MCF 10A (cell line): Measurements from ENCODE around the gene GPLD1. TPM values are rescaled to one million over a fixed set of nuclear protein-coding genes. Genes with fewer than 3 reads are reported as not detected.

Source experiments
- BruUV-seq: library from RNA; stranded (reverse); fragments of 400-500 nt; replicated peaks from 2 replicates; lab custom pipeline; 2021; lab: Mats Ljungman, UMichigan
- CTCF ChIA-PET: fragments of 300-600 bp; sonication (Branson Sonifier 250); formaldehyde crosslinking; extraction: SDS; loops from one replicate; lab custom pipeline; 2021; ENCODE audit warnings: antibody characterized with exemption, inconsistent platforms; lab: Yijun Ruan, JAX
- POLR2A ChIA-PET: fragments of 300-600, 350-650 bp; sonication (Branson Sonifier 250); formaldehyde crosslinking; extraction: SDS; loops from one replicate; lab custom pipeline; 2020; ENCODE audit warnings: antibody characterized with exemption, inconsistent platforms; lab: Yijun Ruan, JAX
- DNase-seq: peaks from one replicate; pipeline ENCODE4 v3.0.0-alpha.2; 2018; ENCODE audit not compliant: unreplicated experiment
- H3K27ac Mint-ChIP-seq: one replicate; pipeline ENCODE4 v1.8.0; 2022; ENCODE audit warnings: mild to moderate bottlenecking, low read depth, mixed read lengths; ENCODE audit not compliant: unreplicated experiment
- H3K27me3 Mint-ChIP-seq: one replicate; pipeline ENCODE4 v1.8.0; 2022; ENCODE audit warnings: mixed read lengths; ENCODE audit not compliant: insufficient read depth, unreplicated experiment
- H3K36me3 Mint-ChIP-seq: one replicate; pipeline ENCODE4 v1.8.0; 2022; ENCODE audit warnings: mild to moderate bottlenecking, moderate library complexity, mixed read lengths; ENCODE audit not compliant: insufficient read depth, unreplicated experiment
- H3K4me1 Mint-ChIP-seq: one replicate; pipeline ENCODE4 v1.8.0; 2022; ENCODE audit warnings: mixed read lengths; ENCODE audit not compliant: insufficient read depth, unreplicated experiment
- H3K4me3 Mint-ChIP-seq: one replicate; pipeline ENCODE4 v1.8.0; 2022; ENCODE audit warnings: mild to moderate bottlenecking, moderate library complexity, mixed read lengths; ENCODE audit not compliant: unreplicated experiment
- H3K9me3 Mint-ChIP-seq: one replicate; pipeline ENCODE4 v1.8.0; 2022; ENCODE audit warnings: mixed read lengths; ENCODE audit not compliant: unreplicated experiment
- intact Hi-C: fragments of 100-400 bp; cut with micrococcal nuclease; formaldehyde crosslinking; loops from 2 replicates; pipeline ENCODE4 v1.14.1; 2022
- total RNA-seq: library from RNA; stranded (reverse); gene quantifications from 2 replicates; pipeline ENCODE4 v1.2.3, GENCODE V29; 2022
- TF ChIP-seq, protein P1 (sequence below): fragments of 200-600 bp; IDR thresholded peaks from one replicate; pipeline ENCODE4 v1.8.0; 2022; ENCODE audit warnings: antibody characterized with exemption, mild to moderate bottlenecking; ENCODE audit not compliant: unreplicated experiment

Gene GPLD1
- total RNA-seq, 1 experiment from 2014 or later, result 0.16 TPM

DNA sequence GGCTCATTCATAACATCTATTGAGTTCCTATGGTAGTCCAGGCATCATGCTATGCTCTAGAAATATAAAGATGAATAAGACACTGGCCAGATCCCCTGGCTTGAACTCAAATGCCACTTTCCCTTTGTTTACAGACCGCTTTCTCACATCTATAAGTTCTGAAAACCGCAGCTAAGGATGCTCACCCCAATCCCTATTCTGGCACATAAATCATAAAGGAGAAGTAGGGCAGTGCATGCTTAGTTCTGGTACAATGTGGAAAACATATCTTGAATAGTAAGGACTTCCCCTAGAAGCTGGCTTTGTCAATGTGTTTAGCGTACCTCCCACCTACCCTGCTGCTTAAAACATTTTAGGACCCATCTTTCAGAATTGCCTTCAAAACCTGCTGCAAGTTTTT lies 60.2 kb downstream of the GPLD1 start:
- no TSS peak for BruUV-seq
- Mint-ChIP-seq H3K4me3 (no peak overlapping the region), H3K27ac (no peak overlapping the region), H3K9me3 (no peaks in the 10 kb centered on the region), H3K4me1 (peaks cover 6% of the 10 kb centered on the region), H3K27me3 (no peaks in the 10 kb centered on the region), H3K36me3 (peaks cover 24% of the 10 kb centered on the region)
- no peak for DNase-seq
- CTCF ChIA-PET, result interaction anchor here (0.6 to 1.2 kb wide), 4 partner anchors 10 to 267 kb away, joined by 3 to 5 read pairs (median 4); no protein-coding TSS in a partner anchor
- TF ChIP-seq, protein P1, sequence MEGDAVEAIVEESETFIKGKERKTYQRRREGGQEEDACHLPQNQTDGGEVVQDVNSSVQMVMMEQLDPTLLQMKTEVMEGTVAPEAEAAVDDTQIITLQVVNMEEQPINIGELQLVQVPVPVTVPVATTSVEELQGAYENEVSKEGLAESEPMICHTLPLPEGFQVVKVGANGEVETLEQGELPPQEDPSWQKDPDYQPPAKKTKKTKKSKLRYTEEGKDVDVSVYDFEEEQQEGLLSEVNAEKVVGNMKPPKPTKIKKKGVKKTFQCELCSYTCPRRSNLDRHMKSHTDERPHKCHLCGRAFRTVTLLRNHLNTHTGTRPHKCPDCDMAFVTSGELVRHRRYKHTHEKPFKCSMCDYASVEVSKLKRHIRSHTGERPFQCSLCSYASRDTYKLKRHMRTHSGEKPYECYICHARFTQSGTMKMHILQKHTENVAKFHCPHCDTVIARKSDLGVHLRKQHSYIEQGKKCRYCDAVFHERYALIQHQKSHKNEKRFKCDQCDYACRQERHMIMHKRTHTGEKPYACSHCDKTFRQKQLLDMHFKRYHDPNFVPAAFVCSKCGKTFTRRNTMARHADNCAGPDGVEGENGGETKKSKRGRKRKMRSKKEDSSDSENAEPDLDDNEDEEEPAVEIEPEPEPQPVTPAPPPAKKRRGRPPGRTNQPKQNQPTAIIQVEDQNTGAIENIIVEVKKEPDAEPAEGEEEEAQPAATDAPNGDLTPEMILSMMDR, result no peak
- POLR2A ChIA-PET, result interaction anchor here (1.1 to 1.2 kb wide), 2 partner anchors 271 to 289 kb away, joined by 3 read pairs; no protein-coding TSS in a partner anchor
- intact Hi-C loops, result no loop called here

DNA sequence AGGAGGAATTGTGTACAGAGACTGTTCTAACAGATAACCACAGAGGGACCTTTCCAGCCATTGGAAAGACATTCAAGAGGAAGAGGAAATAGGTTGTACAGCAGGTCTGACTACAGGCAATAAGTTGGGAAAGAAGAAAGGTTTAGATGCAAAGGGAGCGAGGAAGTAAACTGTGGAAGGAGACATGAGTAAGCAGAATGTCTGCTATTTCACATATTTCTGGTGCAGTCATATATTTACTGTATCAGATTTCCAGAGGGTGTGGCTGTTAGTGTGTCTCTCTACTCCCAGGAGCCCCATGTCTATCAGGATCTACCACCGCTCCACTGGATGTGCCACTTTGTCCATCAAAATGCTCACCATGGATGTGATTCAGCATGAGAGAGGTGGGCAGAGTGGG lies 60.8 kb downstream of the GPLD1 start:
- peak; percentile 18 for DNase-seq
- peaks cover 29% of the 10 kb centered on the region for H3K36me3 Mint-ChIP-seq
- H3K27ac Mint-ChIP-seq, result no peak overlapping the region
- no peaks in the 10 kb centered on the region for H3K27me3 Mint-ChIP-seq
- ChIA-PET POLR2A (interaction anchor here (1.1 kb wide), 1 partner anchor 272 kb away, joined by 3 read pairs; no protein-coding TSS in a partner anchor), CTCF (interaction anchor here (0.6 kb wide), 1 partner anchor 11 kb away, joined by 3 read pairs; no protein-coding TSS in a partner anchor)
- no peaks in the 10 kb centered on the region for H3K9me3 Mint-ChIP-seq
- BruUV-seq, result no TSS peak
- H3K4me3 Mint-ChIP-seq, result no peak overlapping the region
- peaks cover 6% of the 10 kb centered on the region for H3K4me1 Mint-ChIP-seq
- intact Hi-C loops, result no loop called here
- TF ChIP-seq, protein P1, result no peak

DNA sequence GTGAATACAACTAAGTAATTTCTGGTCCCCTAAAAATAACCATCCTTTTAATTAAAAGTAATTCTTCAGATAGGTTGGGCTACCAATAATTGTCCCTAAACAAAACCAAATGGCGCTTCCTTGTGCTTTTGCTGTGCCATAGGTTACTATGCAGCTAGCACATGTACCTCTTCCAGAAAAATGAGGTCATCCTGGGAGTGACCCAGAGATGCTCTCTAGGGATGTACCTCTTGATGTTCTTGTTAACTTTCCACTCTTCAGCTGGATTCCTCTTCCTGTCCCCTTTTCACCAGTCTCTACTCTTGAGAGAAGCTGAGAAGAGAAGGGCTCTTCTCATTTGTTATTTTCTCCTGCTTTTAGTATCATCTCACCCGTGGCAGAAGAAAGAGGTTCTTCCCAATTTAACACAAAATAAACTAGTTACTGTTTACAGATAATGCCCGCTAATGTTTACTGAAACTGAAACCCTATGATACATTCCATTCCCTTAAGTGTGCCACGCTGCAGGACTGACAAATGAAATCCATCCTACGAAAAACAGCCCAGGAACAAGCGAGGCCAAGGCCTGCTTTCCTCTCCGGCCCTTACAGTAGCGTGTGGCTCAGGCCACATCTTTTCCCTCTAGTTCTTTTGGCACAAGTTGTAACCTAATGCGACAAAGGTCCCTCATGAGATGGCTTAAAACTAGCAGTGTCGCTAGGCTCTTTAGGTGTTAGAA lies 62.5 kb downstream of the GPLD1 start:
- no TSS peak for BruUV-seq
- peaks cover 6% of the 10 kb centered on the region for H3K4me1 Mint-ChIP-seq
- no peaks in the 10 kb centered on the region for H3K27me3 Mint-ChIP-seq
- ChIA-PET POLR2A (interaction anchor here (1.0 kb wide), 1 partner anchor 24 kb away, joined by 3 read pairs; the partner anchor contains the start of gene MRS2), CTCF (interaction anchor here (1.0 to 1.9 kb wide), 2 partner anchors 9 to 95 kb away, joined by 3 to 5 read pairs; no protein-coding TSS in a partner anchor)
- no peaks in the 10 kb centered on the region for H3K9me3 Mint-ChIP-seq
- TF ChIP-seq, protein P1, result no peak
- peaks cover 35% of the 10 kb centered on the region for H3K36me3 Mint-ChIP-seq
- no peak overlapping the region for H3K4me3 Mint-ChIP-seq
- intact Hi-C loops, result no loop called here
- peak overlapping the region; percentile 53 for H3K27ac Mint-ChIP-seq
- no peak for DNase-seq

DNA sequence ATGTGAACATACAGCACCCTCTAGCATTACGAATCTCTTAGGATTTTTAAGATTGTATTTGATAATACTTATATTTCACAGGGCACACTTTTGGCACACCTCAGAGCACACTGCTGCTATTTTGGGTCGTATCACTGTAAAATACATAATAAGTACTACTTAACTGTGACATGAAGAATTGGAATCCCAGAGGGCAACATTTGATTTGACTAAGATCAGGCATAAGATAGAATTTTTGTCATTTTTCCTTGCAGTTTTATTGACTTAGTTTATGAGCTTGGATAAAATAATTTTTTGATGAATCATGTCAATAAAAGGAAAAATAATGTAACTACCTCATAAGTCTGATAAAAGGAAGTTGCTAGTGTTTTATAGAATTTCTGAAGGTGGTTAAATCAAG lies 64.3 kb downstream of the GPLD1 start:
- DNase-seq, result no peak
- peaks cover 52% of the 10 kb centered on the region for H3K36me3 Mint-ChIP-seq
- no peaks in the 10 kb centered on the region for H3K27me3 Mint-ChIP-seq
- no peak overlapping the region for H3K4me3 Mint-ChIP-seq
- TF ChIP-seq, protein P1, result no peak
- no peak overlapping the region for H3K27ac Mint-ChIP-seq
- intact Hi-C loops, result no loop called here
- peaks cover 6% of the 10 kb centered on the region for H3K4me1 Mint-ChIP-seq
- ChIA-PET CTCF (interaction anchor here (1.1 to 1.9 kb wide), 4 partner anchors 12 to 142 kb away, joined by 3 to 5 read pairs (median 3); no protein-coding TSS in a partner anchor), POLR2A (interaction anchor here (0.6 kb wide), 1 partner anchor 16 kb away, joined by 3 read pairs; no protein-coding TSS in a partner anchor)
- BruUV-seq, result no TSS peak
- H3K9me3 Mint-ChIP-seq, result no peaks in the 10 kb centered on the region
